Central memory CD4-positive, alpha-beta T cell (primary cell): Measurements from ENCODE around the gene SOX15.

ENCODE experiments used
- DNase-seq: peaks from one replicate; pipeline ENCODE4 v3.0.0; 2022

Gene SOX15

GRCh38 chr17:7556627-7557026, 33.3 kb downstream of the SOX15 start:
- DNase-seq = no peak

DNA sequence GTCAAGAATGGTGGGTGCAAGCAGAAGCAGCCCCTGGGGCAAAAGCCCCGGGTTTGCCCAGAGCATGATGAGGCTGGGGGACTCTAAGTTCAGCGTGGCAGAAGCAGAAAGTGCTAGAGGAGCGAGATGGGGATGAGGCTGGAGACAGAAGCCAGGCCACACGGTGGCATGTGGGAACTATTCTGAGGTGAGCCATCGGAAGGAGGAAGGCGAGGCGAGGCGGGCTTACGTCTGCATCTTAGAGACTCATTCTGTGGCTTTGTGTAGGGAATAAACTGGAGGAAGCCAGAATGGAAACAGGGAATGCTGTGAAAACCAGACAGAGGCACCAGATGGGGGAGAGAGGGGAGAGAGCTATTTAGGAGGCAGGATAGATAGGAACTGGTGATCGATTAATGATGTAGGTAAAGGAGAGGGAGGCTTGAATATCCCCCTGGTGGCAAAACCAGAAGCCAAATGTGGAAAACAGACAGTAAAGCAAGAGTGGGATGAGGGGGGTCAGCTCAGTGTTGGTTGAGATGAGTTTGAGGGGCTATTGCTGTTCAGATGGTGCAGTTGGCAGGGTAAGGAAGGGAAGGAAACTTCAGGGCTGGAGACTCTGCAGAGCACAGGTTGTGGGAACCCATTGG, 34.5 kb downstream of the SOX15 start:
- no peak for DNase-seq

DNA sequence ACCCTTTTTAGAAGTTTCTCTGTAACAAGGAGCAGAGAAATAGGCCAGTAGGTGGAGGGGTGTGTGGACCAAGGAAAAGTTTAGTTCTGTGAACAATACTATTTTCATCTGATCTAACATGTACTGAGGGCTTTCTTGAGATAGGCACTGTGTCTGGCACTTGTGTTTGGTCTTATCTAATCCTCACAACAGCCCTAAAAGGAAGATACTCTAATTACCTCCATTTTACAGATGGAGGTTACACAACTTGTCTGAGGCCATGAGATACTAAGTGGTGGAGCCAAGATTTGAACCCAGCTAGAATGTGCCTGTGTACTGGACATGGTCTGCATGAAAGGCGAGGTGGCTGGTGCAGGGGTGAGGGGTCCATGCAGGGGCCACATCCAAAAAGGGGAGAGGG, 36.5 kb downstream of the SOX15 start:
- no peak for DNase-seq

GRCh38 chr17:7552621-7553051, 37.3 kb downstream of the SOX15 start:
- peak; percentile 77 for DNase-seq

DNA sequence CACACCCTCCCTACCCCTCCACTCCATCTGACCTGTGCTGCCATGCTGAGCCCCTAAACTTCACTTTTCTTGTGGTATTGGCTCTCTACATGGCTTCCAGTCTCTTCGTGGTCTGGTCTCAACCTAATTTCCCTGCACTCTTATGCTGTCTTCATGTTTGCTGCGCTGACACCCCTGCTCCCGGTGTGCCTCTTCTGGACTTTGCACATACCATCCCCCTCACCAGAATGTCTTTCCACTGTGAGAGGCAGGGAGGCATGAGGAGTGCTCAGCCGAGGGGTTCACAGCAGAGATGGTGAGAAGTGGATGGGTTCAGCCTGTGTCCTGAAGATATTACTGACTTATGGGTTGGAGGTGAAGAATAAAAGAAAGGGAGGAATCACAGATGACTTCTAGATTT, 38.5 kb downstream of the SOX15 start:
- no peak for DNase-seq

DNA sequence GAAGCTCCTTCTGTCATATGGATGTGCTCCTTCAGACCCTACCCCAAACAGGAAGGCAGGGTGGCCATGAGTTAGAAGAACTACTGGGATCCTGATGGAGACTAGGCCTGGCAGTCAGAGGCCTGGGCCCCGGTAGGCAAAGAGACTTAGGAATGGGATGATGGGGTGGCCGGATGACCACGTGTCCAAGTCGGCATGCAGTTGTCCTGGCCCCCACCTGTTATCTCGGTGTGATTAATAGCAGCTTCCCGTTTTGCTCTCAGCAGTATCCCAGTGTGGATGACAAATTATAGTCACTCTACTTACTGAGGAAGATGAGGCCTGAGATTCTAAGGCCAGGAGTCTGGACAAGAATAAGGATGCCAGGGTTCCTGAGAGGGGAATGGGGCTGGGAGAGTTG, 39.5 kb downstream of the SOX15 start:
- no peak for DNase-seq

DNA sequence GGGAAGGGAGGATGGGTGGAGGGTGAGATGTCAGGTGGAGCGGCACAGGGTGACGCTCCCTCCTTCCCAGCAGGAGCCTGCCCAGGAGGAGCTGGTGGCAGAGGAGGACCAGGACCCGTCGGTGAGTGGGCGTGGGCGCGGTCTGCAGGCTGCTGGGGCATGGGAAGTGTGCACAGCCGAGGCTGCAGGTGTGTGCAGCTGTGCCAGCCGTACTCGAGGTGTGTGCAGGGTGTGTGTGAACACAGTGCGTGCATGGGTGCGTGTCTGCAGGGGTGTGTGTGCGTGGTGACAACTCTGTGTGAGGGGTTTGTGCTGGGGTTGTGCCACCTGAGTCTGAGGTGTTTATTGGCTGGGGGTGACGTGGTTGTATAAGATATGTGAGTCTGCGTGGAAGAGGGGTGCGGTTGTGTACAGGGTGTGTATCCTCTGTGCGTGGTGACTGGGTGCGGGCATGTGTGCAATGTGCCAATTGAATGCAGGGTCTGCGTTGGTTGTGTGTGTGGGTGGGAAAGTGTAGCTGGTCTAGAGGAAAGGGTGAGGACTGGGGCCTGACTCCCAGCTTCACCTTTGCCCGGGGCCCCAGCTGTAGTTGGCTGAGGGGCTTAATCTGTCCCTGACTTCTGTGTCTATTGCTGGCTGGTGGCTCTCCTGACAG, 40.4 kb downstream of the SOX15 start:
- DNase-seq = peak; percentile 42

- peak; percentile 42 for DNase-seq
These were observed 41.1 kb downstream of the SOX15 start, which contains the start of gene TNFSF12 for GRCh38 chr17:7548585-7549400. TNFSF12 (plus strand) TSS chr17:7549058; CDS start chr17:7549154, 96 bp downstream.

DNA sequence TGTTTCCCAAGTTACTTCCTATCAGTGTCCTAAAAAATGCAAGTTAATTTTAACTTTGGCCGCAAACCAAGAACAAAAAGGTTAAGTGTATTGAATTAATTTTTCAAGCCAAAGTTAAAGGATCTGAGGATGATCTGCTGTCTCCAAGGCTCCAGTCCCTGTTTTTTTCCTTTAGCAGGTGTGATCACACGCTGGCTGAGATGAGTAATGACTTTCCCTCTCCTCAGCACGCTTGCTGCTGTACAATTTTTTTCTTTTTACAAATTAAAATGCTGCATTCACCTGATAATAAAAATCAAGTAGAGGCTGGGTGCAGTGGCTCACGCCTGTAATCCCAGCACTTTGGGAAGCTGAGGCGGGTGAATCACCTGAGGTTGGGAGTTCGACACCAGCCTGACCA, 45.0 kb downstream of the SOX15 start:
- no peak for DNase-seq

DNA sequence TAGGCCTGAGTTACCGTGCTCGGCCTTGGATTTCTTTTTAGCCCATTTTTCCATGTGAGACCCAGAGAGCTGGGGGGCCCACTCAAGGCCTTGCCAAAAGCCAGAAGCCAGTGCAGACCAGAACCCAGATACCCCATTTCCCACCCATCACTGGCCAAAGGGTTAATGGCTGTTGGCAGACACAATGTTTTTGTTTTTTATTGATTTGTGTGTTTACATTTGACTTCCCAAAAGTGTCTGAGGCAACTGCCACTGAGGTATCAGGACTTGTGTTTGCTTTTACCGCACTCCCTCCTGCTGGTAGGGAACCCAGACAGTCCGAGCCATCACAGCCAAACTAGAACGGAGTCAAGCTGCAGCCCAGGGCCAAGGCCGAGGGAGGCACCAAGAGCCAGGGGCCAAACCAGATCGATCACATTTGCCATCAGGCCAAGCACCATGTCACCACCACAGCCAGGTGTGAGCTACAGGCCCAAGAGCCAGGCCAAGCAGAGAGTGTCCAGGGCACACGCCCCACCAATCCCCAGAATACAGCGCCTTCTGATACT, 48.7 kb downstream of the SOX15 start:
- no peak for DNase-seq

GRCh38 chr17:7538891-7539545, 50.9 kb downstream of the SOX15 start:
- DNase-seq = no peak
